ENCODE data around the gene RNF144A. TPM values are rescaled to one million over a fixed set of nuclear protein-coding genes. Genes with fewer than 3 reads are reported as not detected.
A peak's percentile ranks its signal among the peaks of the same experiment; 100 is the strongest.

The RNF144A gene
- total and polyA plus RNA-seq, 11 donors, result 3.5 to 27.2 (median 11.9) TPM

DNA sequence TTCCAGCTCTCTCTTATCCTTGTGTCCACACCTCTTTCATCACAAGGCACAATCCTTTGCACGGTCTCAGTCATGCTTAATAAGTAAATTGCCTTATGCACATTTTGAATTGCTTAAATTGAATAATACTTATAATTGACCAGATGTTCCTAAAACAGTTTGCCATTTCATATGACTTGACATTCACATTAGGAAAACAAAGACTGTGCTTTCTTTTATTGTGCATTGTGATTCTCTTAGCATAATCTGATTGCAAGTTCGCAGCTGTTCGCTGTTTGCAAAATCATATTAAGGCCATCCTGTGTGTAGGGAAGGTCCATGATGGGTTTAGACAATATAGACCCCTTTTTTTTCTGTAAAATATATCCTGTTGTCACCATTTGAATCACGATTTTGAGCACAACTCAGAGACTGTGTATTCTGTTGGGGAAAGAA is 75.6 kb downstream of the RNF144A start:
- peaks cover 0 to 16% (median 0%) of the 10 kb centered on the region in 9 donors for H3K36me3 ChIP-seq
- TF ChIP-seq POLR2A (IDR thresholded peaks at IDR 0.05) (no peak), CTCF (IDR thresholded peaks at IDR 0.05) (no peak)
- ATAC-seq, result no peak
- H3K4me1 ChIP-seq, result peaks cover 6 to 45% (median 29%) of the 10 kb centered on the region in 12 donors
- no peak overlapping the region for H3K4me3 ChIP-seq
- WGBS, 4 donors, result 48 to 68% (median 56%) methylated on average over 4 of the region's 4 CpGs
- peak overlapping the region; percentile 38 to 74 (median 61) for H3K27ac ChIP-seq
- no peak for DNase-seq
- no peaks in the 10 kb centered on the region for H3K27me3 ChIP-seq
- intact Hi-C loops (cut with DNase I), result no loop called here
- H3K9me3 ChIP-seq, result peaks cover 0 to 5% (median 0%) of the 10 kb centered on the region in 12 donors

- intact Hi-C loops (cut with DNase I), result no loop called here
- TF ChIP-seq CTCF (IDR thresholded peaks at IDR 0.05), result no peak
- TF ChIP-seq POLR2A (IDR thresholded peaks at IDR 0.05), result no peak
- H3K36me3 ChIP-seq, result peaks cover 0 to 16% (median 0%) of the 10 kb centered on the region in 9 donors
- H3K4me3 ChIP-seq, result no peak overlapping the region
- H3K27me3 ChIP-seq, result no peaks in the 10 kb centered on the region
- peaks cover 6 to 40% (median 29%) of the 10 kb centered on the region in 12 donors for H3K4me1 ChIP-seq
- ATAC-seq (peak; percentile 51 to 83 (median 78)), DNase-seq (peak in 4 of 5 donors; percentile 61 to 82 (median 78))
- 22 to 46% (median 29%) methylated on average over 7 of the region's 7 CpGs for WGBS, 4 donors
- H3K9me3 ChIP-seq, result peaks cover 0 to 5% (median 0%) of the 10 kb centered on the region in 12 donors
- peak overlapping the region; percentile 38 to 74 (median 61) for H3K27ac ChIP-seq
Observed at GRCh38 chr2:6993229-6993640, 76.0 kb downstream of the RNF144A start.

GRCh38 chr2:6993936-6994335 is 76.7 kb downstream of the RNF144A start:
- Histone ChIP-seq H3K9me3 (peaks cover 0 to 5% (median 0%) of the 10 kb centered on the region in 12 donors), H3K27ac (peak overlapping the region; percentile 38 to 74 (median 61)), H3K4me1 (peaks cover 6 to 40% (median 31%) of the 10 kb centered on the region in 12 donors), H3K36me3 (peaks cover 0 to 16% (median 0%) of the 10 kb centered on the region in 9 donors), H3K27me3 (no peaks in the 10 kb centered on the region), H3K4me3 (no peak overlapping the region)
- WGBS, 4 donors, result 58 to 78% (median 71%) methylated on average over 2 of the region's 2 CpGs
- DNase-seq (no peak), ATAC-seq (no peak)
- intact Hi-C loops (cut with DNase I), result no loop called here
- TF ChIP-seq POLR2A (IDR thresholded peaks at IDR 0.05), result no peak
- no peak for TF ChIP-seq CTCF (IDR thresholded peaks at IDR 0.05)

DNA sequence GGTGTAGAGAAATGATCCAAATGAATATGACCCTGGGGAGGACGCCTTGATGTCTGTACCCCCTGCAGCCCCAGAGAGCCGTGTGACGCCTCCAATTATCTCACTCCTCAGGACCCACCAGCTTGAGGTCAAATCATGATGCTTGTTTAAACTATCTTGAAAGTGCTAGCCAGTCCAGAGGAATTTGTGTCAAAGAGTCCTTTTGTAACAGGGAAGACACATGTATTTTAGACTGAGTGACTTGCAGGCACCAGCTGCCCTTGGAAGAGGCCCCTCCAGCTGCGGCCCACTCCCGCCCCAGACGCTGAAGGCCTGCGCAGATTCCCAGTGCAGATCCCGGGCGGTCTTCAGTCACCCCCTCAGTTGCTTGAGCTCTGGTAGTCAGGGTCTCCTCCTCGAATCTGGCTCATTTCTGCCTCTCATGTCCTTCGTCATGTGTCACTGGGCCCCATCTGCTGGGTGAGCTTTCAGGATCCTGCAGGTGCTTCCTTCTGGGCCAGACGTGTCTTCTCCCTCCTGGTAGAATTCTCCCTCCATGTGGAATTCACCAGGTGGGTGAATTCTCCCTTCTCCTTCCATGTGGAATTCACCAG is 77.4 kb downstream of the RNF144A start:
- WGBS, 4 donors, result 81 to 90% (median 85%) methylated on average over 12 of the region's 12 CpGs
- intact Hi-C loops (cut with DNase I), result no loop called here
- Histone ChIP-seq H3K9me3 (peaks cover 0 to 5% (median 0%) of the 10 kb centered on the region in 12 donors), H3K27ac (peak overlapping the region in 9 of 12 donors; percentile 26 to 74 (median 59)), H3K4me3 (no peak overlapping the region), H3K27me3 (no peaks in the 10 kb centered on the region), H3K36me3 (peaks cover 0 to 16% (median 0%) of the 10 kb centered on the region in 9 donors), H3K4me1 (peaks cover 6 to 44% (median 34%) of the 10 kb centered on the region in 12 donors)
- ATAC-seq (no peak), DNase-seq (no peak)
- TF ChIP-seq POLR2A (IDR thresholded peaks at IDR 0.05) (no peak), CTCF (IDR thresholded peaks at IDR 0.05) (no peak)
